ENCODE measurements around the gene TSPAN5. TPM values are rescaled to one million over a fixed set of nuclear protein-coding genes. Genes with fewer than 3 reads are reported as not detected.
"Not testable (repeated sequence)": the region's sequence is repeated elsewhere in the genome, so short reads cannot be mapped to it uniquely, and the experiment has no call there.

The TSPAN5 gene
- total RNA-seq = 10 to 100 TPM; 14.5 to 33.4 (median 17.0) TPM

DNA sequence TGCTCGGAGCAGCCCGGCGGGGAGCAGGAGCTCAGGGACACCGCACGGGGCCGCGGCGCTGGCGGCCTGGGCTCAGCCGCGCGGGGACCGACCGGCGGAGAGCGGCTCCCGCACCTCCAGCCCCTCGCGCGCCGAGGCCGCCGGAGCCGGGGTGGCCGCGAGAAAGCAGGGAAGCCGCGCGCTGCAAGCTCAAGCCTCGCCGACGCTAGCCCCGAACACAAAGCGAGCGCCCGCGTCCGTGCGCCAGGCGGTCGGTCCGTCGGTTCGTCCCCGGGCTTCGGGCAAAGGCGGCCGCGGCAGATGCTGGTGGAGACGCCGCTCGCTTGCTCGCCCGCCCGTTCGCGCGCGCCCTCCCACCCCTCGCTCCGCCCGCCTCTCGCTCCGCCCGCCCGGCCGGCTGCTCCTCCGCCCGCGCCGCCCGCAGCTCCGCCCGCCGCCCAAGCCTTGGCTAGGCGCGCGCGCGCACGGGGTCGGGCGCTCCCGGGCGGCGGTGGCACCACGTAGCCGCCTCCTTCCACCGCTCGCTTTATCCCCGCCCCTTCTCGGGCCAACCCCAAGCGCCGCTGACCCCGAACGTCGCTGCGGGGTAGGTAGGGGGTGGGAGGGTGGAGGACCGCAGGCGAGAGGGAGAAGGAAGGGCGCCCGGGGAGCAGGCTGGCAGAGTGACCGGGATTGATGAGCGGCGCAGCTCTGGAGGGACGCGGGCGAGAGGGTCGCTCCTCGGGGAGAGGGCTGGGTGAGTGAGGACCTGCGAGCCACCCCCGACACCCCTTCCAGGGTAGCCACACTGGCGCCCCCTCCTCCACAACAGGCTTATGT, at the start of gene TSPAN5:
Gene TSPAN5, minus strand, starts transcription at position 325 of the 819 bp plus-strand sequence.
- no peaks in the 10 kb centered on the region for H3K36me3 ChIP-seq
- WGBS = 0% methylated on average over 18 of the region's 113 CpGs
- peaks cover 73% of the 10 kb centered on the region for H3K4me1 ChIP-seq
- H3K27me3 ChIP-seq = peaks cover 3% of the 10 kb centered on the region
- DNase-seq (ENCODE audit: low spot score in 2 of 2) = peak; percentile 75 to 80
- TF ChIP-seq POLR2A (IDR thresholded peaks at IDR 0.05) (peak in 1 of 2 donors; percentile 11), EP300 (IDR thresholded peaks at IDR 0.05) (no peak)
- H3K27ac ChIP-seq = peak within 1 kb of the TSS; percentile 73
- H3K9me3 ChIP-seq = no peaks in the 10 kb centered on the region
- peak within 1 kb of the TSS; percentile 89 for H3K4me3 ChIP-seq

DNA sequence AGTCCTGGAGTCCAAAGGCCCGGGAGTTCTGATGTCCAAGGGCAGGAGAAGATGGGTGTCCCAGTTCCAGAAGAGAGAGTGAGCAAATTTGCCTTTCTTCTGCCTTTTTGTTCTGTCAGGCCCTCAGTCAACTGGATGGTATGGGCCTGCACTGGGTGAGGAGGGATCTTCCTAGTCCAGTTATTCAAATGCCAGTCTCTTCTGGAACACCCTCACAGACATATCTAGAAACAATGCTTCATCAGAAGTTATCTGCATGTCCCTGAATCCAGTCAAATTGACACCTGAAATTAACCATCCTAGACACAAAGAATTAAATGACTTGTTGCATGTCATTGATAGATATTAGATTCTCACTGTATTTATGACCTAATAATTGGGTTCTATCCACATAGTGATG, 48.5 kb upstream of the TSPAN5 start:
- WGBS = 50% methylated on average over 1 of the region's 1 CpG
- no peak for DNase-seq (ENCODE audit: low spot score in 2 of 2)
- Histone ChIP-seq H3K4me3 (no peak overlapping the region), H3K27me3 (no peaks in the 10 kb centered on the region), H3K9me3 (no peaks in the 10 kb centered on the region), H3K36me3 (no peaks in the 10 kb centered on the region), H3K27ac (no peak overlapping the region), H3K4me1 (no peaks in the 10 kb centered on the region)
- TF ChIP-seq POLR2AphosphoS5 (IDR thresholded peaks at IDR 0.05) (no peak), POLR2A (IDR thresholded peaks at IDR 0.05) (no peak), EP300 (IDR thresholded peaks at IDR 0.05) (no peak)
- TF ChIP-seq, protein P1, sequence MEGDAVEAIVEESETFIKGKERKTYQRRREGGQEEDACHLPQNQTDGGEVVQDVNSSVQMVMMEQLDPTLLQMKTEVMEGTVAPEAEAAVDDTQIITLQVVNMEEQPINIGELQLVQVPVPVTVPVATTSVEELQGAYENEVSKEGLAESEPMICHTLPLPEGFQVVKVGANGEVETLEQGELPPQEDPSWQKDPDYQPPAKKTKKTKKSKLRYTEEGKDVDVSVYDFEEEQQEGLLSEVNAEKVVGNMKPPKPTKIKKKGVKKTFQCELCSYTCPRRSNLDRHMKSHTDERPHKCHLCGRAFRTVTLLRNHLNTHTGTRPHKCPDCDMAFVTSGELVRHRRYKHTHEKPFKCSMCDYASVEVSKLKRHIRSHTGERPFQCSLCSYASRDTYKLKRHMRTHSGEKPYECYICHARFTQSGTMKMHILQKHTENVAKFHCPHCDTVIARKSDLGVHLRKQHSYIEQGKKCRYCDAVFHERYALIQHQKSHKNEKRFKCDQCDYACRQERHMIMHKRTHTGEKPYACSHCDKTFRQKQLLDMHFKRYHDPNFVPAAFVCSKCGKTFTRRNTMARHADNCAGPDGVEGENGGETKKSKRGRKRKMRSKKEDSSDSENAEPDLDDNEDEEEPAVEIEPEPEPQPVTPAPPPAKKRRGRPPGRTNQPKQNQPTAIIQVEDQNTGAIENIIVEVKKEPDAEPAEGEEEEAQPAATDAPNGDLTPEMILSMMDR (IDR thresholded peaks at IDR 0.05) = no peak

DNA sequence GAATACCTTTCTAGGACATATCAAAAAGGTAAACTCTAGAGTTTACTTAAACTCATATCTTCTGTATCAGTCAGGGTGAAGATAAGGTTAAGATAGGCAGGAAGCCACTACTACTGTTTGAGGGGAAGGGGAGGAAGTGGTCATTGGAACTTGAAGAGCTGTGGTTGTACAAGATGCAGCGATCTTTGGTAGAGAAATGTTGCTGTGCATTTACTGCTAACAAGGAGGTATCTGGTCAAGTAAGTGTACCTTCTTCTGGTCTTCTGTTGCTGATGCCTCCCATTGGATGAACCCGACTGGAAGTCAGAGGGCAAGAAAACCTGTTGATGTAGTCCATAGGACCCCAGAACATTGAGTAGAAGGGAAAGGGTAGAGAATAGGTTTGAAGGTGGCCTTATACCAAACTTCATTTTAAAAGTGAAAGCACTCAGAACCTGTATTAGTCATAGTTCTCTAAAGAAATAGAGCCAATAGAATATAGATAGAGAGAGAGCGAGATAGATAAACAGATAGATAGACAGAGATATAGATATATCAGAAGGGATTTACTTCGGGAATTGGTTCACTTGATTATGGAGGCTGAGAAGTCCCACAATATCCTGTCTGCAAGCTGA, 47.9 kb upstream of the TSPAN5 start:
- Histone ChIP-seq H3K9me3 (no peaks in the 10 kb centered on the region), H3K4me1 (no peaks in the 10 kb centered on the region), H3K27ac (no peak overlapping the region), H3K36me3 (no peaks in the 10 kb centered on the region), H3K4me3 (no peak overlapping the region), H3K27me3 (no peaks in the 10 kb centered on the region)
- TF ChIP-seq POLR2AphosphoS5 (IDR thresholded peaks at IDR 0.05) (no peak), EP300 (IDR thresholded peaks at IDR 0.05) (no peak), POLR2A (IDR thresholded peaks at IDR 0.05) (no peak)
- TF ChIP-seq, protein P1 (IDR thresholded peaks at IDR 0.05) = no peak
- 80% methylated on average over 4 of the region's 4 CpGs for WGBS
- no peak for DNase-seq (ENCODE audit: low spot score in 2 of 2)

DNA sequence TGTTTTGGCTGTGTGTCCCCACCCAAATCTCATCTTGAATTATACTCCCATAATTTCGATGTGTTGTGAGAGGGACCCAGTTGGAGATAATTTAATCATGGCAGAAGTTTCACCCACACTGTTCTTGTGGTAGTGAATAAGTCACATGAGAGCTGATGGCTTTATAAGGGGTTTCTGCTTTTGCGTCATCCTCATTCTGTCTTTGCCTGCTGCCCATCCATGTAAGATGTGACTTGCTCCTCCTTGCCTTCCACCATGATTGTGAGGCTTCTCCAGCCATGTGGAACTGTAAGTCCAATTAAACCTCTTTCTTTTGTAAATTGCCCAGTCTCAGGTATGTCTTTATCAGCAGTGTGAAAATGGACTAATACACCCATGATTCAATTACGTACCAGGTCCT, 47.2 kb upstream of the TSPAN5 start:
- WGBS = 96% methylated on average over 3 of the region's 3 CpGs
- H3K27ac ChIP-seq = not testable (repeated sequence)

DNA sequence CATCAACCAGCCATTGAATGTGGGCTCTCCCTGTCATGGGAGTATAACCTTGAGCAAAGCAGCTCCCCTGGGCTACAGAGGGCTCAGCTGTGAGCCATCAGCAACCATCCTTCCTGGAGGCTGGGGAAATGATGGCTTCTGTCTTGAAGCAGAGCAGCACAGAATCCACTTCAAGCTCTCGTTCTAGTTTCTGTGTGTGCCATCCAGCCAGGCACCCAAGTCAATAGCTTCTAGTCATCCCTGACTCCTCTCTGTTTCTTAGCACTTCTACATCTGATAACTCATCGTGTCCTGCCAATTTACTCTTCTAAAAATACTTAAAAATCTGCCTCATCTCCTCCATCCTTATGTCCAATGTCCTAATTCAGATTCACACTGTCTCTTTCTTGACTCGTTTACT, 42.2 kb upstream of the TSPAN5 start:
- DNase-seq (ENCODE audit: low spot score in 2 of 2) = no peak
- no peak overlapping the region for H3K4me3 ChIP-seq
- no peak for TF ChIP-seq EP300 (IDR thresholded peaks at IDR 0.05)
- TF ChIP-seq, protein P1 (IDR thresholded peaks at IDR 0.05) = no peak
- no peak for TF ChIP-seq POLR2AphosphoS5 (IDR thresholded peaks at IDR 0.05)
- no peak for TF ChIP-seq POLR2A (IDR thresholded peaks at IDR 0.05)
- H3K36me3 ChIP-seq = no peaks in the 10 kb centered on the region
- no peaks in the 10 kb centered on the region for H3K27me3 ChIP-seq
- no peaks in the 10 kb centered on the region for H3K4me1 ChIP-seq
- no peak overlapping the region for H3K27ac ChIP-seq
- H3K9me3 ChIP-seq = no peaks in the 10 kb centered on the region
- WGBS = 79% methylated on average over 3 of the region's 3 CpGs

More for the DNA sequence above, 47.2 kb upstream of the TSPAN5 start:
- H3K27me3 ChIP-seq; DNase-seq (ENCODE audit: low spot score in 2 of 2); H3K9me3 ChIP-seq; H3K4me3 ChIP-seq; H3K36me3 ChIP-seq; H3K4me1 ChIP-seq: not testable (repeated sequence)

DNA sequence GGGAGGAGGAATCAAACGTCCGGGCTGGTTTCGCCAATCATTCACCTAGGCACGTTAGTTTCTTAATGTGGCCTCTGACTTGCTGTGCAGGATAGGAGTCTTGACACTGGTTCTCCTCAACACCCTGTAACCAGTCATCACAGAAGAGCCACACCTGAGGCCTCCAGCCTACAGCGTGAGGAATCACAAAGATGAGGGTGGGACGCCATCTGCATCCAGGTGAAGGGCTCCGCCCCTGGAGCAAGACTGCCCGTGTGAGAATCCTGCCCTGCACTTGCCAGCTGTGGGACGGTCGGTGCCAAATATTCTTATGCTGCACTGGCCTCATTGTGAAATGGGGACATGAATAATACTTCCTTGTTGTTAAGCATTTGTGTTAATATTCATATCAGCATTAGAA, 35.7 kb upstream of the TSPAN5 start:
- no peaks in the 10 kb centered on the region for H3K4me1 ChIP-seq
- no peak overlapping the region for H3K4me3 ChIP-seq
- H3K27ac ChIP-seq = peak overlapping the region; percentile 40
- WGBS = 56% methylated on average over 10 of the region's 10 CpGs
- DNase-seq (ENCODE audit: low spot score in 2 of 2) = no peak
- no peaks in the 10 kb centered on the region for H3K27me3 ChIP-seq
- no peaks in the 10 kb centered on the region for H3K36me3 ChIP-seq
- TF ChIP-seq EP300 (IDR thresholded peaks at IDR 0.05) (no peak), POLR2A (IDR thresholded peaks at IDR 0.05) (no peak), POLR2AphosphoS5 (IDR thresholded peaks at IDR 0.05) (no peak)
- TF ChIP-seq, protein P1 (IDR thresholded peaks at IDR 0.05) = no peak
- no peaks in the 10 kb centered on the region for H3K9me3 ChIP-seq

Measured in suprapubic skin (tissue), 4 donors.